ENCODE measurements around the gene TPCN1.

The TPCN1 gene

GRCh38 chr12:113221181-113221996 lies at the start of gene TPCN1:
Gene TPCN1 (plus strand): TSS chr12:113221464. CDS start chr12:113226853, 5,389 bp downstream.
- peak within 1 kb of the TSS; percentile 86 for H3K4me3 ChIP-seq (ENCODE audit: low read depth, low read length)
- DNase-seq (ENCODE audit: low read depth), result peak; percentile 100

- no peak overlapping the region for H3K4me3 ChIP-seq (ENCODE audit: low read depth, low read length)
Observed at GRCh38 chr12:113171543-113171942, 49.7 kb upstream of the TPCN1 start.

GRCh38 chr12:113172185-113172584 lies 49.1 kb upstream of the TPCN1 start:
- DNase-seq (ENCODE audit: low read depth), result no peak
- no peak overlapping the region for H3K4me3 ChIP-seq (ENCODE audit: low read depth, low read length)

More at GRCh38 chr12:113171543-113171942, 49.7 kb upstream of the TPCN1 start:
- no peak for DNase-seq (ENCODE audit: low read depth)

- no peak for DNase-seq (ENCODE audit: low read depth)
- no peak overlapping the region for H3K4me3 ChIP-seq (ENCODE audit: low read depth, low read length)
Observed at GRCh38 chr12:113173081-113173698, 48.1 kb upstream of the TPCN1 start.

GRCh38 chr12:113174461-113175384 lies 46.5 kb upstream of the TPCN1 start:
- DNase-seq (ENCODE audit: low read depth), result no peak
- no peak overlapping the region for H3K4me3 ChIP-seq (ENCODE audit: low read depth, low read length)

GRCh38 chr12:113179023-113179422 lies 42.2 kb upstream of the TPCN1 start:
- H3K4me3 ChIP-seq (ENCODE audit: low read depth, low read length), result no peak overlapping the region
- no peak for DNase-seq (ENCODE audit: low read depth)

GRCh38 chr12:113180333-113180732 lies 40.9 kb upstream of the TPCN1 start:
- DNase-seq (ENCODE audit: low read depth), result no peak
- H3K4me3 ChIP-seq (ENCODE audit: low read depth, low read length), result no peak overlapping the region

- DNase-seq (ENCODE audit: low read depth), result no peak
- H3K4me3 ChIP-seq (ENCODE audit: low read depth, low read length), result no peak overlapping the region
Observed at GRCh38 chr12:113181975-113182374, 39.3 kb upstream of the TPCN1 start.

GRCh38 chr12:113183030-113183589 lies 38.2 kb upstream of the TPCN1 start:
- DNase-seq (ENCODE audit: low read depth), result no peak
- no peak overlapping the region for H3K4me3 ChIP-seq (ENCODE audit: low read depth, low read length)

- peak overlapping the region; percentile 93 for H3K4me3 ChIP-seq (ENCODE audit: low read depth, low read length)
- DNase-seq (ENCODE audit: low read depth), result no peak
Observed at GRCh38 chr12:113184098-113184899, 37.0 kb upstream of the TPCN1 start.

GRCh38 chr12:113184900-113185179 lies 36.4 kb upstream of the TPCN1 start:
- H3K4me3 ChIP-seq (ENCODE audit: low read depth, low read length), result peak overlapping the region; percentile 93
- DNase-seq (ENCODE audit: low read depth), result peak; percentile 60

- H3K4me3 ChIP-seq (ENCODE audit: low read depth, low read length), result peak within 1 kb of the TSS; percentile 93
- DNase-seq (ENCODE audit: low read depth), result no peak
Observed at GRCh38 chr12:113185180-113186032, 35.9 kb upstream of the TPCN1 start, which contains the start of the genes DDX54 and RITA1. Gene DDX54 (minus strand): TSS chr12:113185478. CDS start chr12:113185451, 27 bp downstream. Gene RITA1 (plus strand): TSS chr12:113185721. CDS start chr12:113186747, 1,026 bp downstream.

- no peak for DNase-seq (ENCODE audit: low read depth)
- H3K4me3 ChIP-seq (ENCODE audit: low read depth, low read length), result peak overlapping the region; percentile 93
Observed at GRCh38 chr12:113186033-113186365, 35.3 kb upstream of the TPCN1 start.

GRCh38 chr12:113186666-113187325 lies 34.5 kb upstream of the TPCN1 start:
- H3K4me3 ChIP-seq (ENCODE audit: low read depth, low read length), result peak overlapping the region; percentile 93
- no peak for DNase-seq (ENCODE audit: low read depth)

- H3K4me3 ChIP-seq (ENCODE audit: low read depth, low read length), result no peak overlapping the region
- no peak for DNase-seq (ENCODE audit: low read depth)
Observed at GRCh38 chr12:113189361-113189760, 31.9 kb upstream of the TPCN1 start.

- no peak overlapping the region for H3K4me3 ChIP-seq (ENCODE audit: low read depth, low read length)
- DNase-seq (ENCODE audit: low read depth), result no peak
Observed at GRCh38 chr12:113190761-113191160, 30.5 kb upstream of the TPCN1 start.

GRCh38 chr12:113191227-113191626 lies 30.0 kb upstream of the TPCN1 start:
- H3K4me3 ChIP-seq (ENCODE audit: low read depth, low read length), result no peak overlapping the region
- no peak for DNase-seq (ENCODE audit: low read depth)

All from skeletal muscle cell (primary cell).